Stimulated activated CD8-positive, alpha-beta memory T cell treated with anti-CD3 and anti-CD28 coated beads, Interleukin-15, amount 100 ng/mL, for 24 hours (primary cell): Measurements from ENCODE around the gene HNRNPA0.

Experiments
- DNase-seq: peaks from one replicate; pipeline ENCODE4 v3.0.0-alpha.2; 2020; ENCODE audit warnings: low read depth

Gene HNRNPA0

GRCh38 chr5:137727623-137728022 is 26.5 kb downstream of the HNRNPA0 start:
- no peak for DNase-seq

DNA sequence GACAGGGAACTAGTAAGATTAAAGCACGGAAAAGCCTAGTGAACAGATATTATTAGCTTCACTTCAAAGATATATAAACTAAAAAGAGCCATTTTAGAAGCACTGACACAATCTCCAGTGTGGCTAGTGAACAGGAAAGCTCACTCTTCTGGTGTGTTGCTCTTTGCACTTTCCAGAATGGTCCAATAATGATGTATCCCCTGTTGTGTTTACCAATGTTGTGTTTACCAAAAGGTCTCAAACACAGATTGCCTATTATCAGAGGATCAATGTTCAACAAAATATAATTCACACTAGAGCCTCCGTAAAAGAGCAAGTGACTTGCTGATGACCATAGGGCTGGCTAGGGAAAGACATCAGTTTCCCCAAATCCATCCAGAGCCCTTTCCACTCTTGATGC is 29.9 kb downstream of the HNRNPA0 start:
- DNase-seq: no peak

DNA sequence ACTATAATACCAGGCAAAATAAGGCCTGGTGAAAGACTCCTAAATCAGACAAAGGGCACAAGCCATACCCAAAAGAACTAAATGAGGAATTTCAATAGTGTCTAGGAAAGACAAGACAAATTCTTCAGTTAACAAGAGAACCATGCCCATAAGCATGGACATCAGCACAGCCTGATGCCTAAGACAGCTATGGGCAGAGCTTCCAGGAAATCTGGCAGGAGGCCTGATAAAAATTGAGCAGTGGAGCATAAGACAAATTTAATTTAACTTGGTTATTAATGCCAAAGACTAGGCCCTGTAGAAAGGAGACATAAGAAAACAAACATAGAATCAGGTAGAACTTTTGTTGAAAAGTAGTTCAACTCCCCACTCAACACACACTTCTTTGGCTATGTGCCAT is 35.6 kb downstream of the HNRNPA0 start:
- DNase-seq: no peak

- DNase-seq: no peak
Measured at GRCh38 chr5:137716337-137716736, 37.8 kb downstream of the HNRNPA0 start.

DNA sequence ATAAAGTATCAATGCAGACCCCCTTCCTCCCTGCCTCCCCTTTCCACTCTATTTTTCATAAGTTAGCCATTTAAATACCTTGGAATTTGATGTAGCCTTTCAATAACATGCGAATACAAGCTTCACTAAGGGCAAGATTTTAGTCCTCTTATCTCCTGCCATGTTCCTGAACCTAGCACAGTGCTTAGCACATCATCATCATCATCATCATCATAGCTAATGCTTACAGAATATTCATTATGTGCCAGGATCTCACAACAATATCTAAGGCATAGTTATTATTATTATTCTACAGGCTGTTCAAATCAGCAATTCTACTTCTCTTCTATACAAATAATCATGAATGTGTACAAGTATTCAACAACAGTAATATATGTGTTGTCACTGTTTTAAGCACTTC is 38.7 kb downstream of the HNRNPA0 start:
- DNase-seq: no peak

GRCh38 chr5:137714946-137715345 is 39.2 kb downstream of the HNRNPA0 start:
- DNase-seq: no peak

- no peak for DNase-seq
Measured at GRCh38 chr5:137714494-137714893, 39.7 kb downstream of the HNRNPA0 start.

DNA sequence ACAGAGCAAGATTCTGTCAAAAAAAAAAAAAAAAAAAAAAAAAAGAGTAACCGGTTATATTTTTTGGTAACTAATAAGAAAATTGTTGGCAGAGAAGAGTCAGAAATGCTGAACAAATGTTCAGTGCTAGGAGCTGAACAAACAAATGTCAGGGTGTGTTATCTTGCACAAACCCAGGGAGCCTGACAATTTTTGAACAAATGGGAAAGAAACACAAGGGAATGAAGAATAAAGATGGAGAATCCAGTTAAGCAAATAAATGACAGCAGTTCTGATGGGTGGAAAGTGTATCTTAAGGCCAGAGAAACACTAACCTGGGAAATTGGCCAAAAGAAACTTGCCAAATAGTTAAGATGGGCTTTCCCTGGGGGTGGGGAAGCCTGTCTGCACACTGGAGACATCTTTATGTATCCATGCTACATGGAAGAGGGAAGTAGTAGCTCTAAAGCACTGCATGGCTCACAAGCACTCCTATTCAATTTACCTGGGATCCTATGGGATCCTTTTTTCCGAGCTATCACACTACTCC is 42.0 kb downstream of the HNRNPA0 start:
- no peak for DNase-seq

- DNase-seq: no peak
Measured at GRCh38 chr5:137710086-137710485, 44.1 kb downstream of the HNRNPA0 start.

GRCh38 chr5:137708796-137709559 is 45.2 kb downstream of the HNRNPA0 start:
- DNase-seq: no peak

GRCh38 chr5:137708062-137708461 is 46.1 kb downstream of the HNRNPA0 start:
- no peak for DNase-seq

- DNase-seq: no peak
Measured at GRCh38 chr5:137706841-137707240, 47.3 kb downstream of the HNRNPA0 start.

DNA sequence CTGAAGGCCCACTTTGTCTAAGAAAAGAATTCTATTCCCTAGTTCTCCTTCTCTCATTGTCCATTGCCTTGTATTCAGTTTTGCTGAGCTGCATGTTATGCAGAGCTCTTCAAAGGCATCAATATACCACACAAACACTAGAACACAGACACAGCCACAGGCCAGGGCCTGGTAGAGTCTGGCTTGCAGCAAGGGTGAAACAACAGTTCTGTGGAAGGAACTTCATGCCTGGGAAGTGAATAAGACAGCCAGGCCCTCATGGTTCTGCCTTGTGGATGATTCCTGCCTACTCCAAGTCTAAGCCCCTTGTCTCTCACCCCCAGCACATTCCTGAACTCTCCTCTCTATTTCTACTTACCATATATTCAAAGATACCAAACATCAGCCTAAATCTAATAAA is 49.1 kb downstream of the HNRNPA0 start:
- no peak for DNase-seq

DNA sequence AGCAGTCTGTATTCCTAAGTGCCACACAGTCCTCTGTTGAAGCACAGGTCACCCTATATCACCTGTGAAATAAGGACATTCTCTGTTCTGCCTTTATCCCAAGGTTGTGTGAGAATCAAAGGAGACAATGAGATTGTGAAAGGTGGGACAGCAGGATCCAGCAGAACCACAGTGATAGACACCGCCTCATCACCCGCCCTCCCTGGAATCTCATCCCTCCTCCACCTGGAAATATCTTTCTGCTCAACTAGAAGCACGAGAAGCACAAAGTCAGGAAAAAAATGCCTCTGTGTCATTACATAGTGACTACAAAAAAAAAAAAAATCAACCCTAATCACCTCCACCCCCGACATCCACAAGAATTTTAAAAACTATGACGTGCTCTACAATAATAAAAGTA is 50.6 kb downstream of the HNRNPA0 start:
- DNase-seq: no peak

- no peak for DNase-seq
Measured at GRCh38 chr5:137700282-137700680, 53.9 kb downstream of the HNRNPA0 start.

GRCh38 chr5:137699336-137700281 is 54.6 kb downstream of the HNRNPA0 start:
- no peak for DNase-seq

GRCh38 chr5:137696481-137696880 is 57.7 kb downstream of the HNRNPA0 start:
- DNase-seq: no peak

GRCh38 chr5:137695651-137696428 is 58.3 kb downstream of the HNRNPA0 start:
- DNase-seq: no peak
